ENCODE measurements around the gene SALL4. TPM values are rescaled to one million over a fixed set of nuclear protein-coding genes. Genes with fewer than 3 reads are reported as not detected.
"Not testable (repeated sequence)": the region's sequence is repeated elsewhere in the genome, so short reads cannot be mapped to it uniquely, and the experiment has no call there.

SALL4 gene
- total RNA-seq, 2 experiments from 2014 or later: 0.05 to 0.08 TPM

- no peak overlapping the region for H3K27ac Mint-ChIP-seq
- H3K27me3 ChIP-seq (ENCODE audit: control insufficient read depth in 1 of 2, insufficient read depth in 2 of 2, low read length in 2 of 2): no peaks in the 10 kb centered on the region
- H3K36me3 ChIP-seq (ENCODE audit: insufficient read depth, low read length): no peaks in the 10 kb centered on the region
- no peak overlapping the region for H3K27ac ChIP-seq (ENCODE audit: low read depth in 1 of 2, low read length in 2 of 2)
- no peak overlapping the region for H3K4me3 Mint-ChIP-seq
- no peak for TF ChIP-seq CTCF (IDR thresholded peaks at IDR 0.05)
- H3K9me3 ChIP-seq (ENCODE audit: control insufficient read depth in 1 of 2, insufficient read depth in 1 of 2, low read length in 2 of 2): peaks cover 0 to 10% of the 10 kb centered on the region in 2 experiments
- no peaks in the 10 kb centered on the region for H3K4me1 ChIP-seq (ENCODE audit: insufficient read depth, low read length)
- H3K9me3 Mint-ChIP-seq: no peaks in the 10 kb centered on the region
- H3K4me3 ChIP-seq (ENCODE audit: low read length): no peak overlapping the region
- H3K27me3 Mint-ChIP-seq: peaks cover 4% of the 10 kb centered on the region
- ChIA-PET POLR2A (no interaction called here), CTCF (no interaction called here)
- DNase-seq (no peak), ATAC-seq (ENCODE audit: poor library complexity) (no peak)
- H3K36me3 Mint-ChIP-seq (ENCODE audit: low read depth): no peaks in the 10 kb centered on the region
- no peaks in the 10 kb centered on the region for H3K4me1 Mint-ChIP-seq (ENCODE audit: low read depth)
- intact Hi-C loops (cut with DNase I, micrococcal nuclease): no loop called here
These were observed 43.3 kb downstream of the SALL4 start for GRCh38 chr20:51758978-51759544.

DNA sequence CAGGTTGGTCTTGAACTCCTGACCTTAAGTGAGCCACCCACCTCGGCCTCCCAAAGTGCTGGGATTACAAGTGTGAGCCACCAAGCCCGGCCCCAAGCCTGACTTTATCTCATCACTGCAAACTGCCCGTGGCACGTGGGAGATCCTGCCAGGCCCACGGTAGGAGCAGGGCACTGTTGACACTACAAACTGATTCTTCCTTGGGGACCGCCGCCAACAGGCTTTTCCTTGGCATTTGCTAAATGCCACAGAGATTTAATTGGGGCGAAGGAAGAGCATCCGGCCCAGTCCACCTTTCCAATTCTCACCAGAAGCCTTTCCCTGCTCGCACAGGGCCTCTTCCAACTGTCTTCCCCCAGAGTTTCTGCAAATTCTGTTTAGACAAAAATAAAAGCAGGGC is 45.1 kb downstream of the SALL4 start:
- Mint-ChIP-seq H3K27ac (no peak overlapping the region), H3K27me3 (no peaks in the 10 kb centered on the region), H3K4me3 (no peak overlapping the region), H3K36me3 (ENCODE audit: low read depth) (no peaks in the 10 kb centered on the region), H3K9me3 (no peaks in the 10 kb centered on the region), H3K4me1 (ENCODE audit: low read depth) (no peaks in the 10 kb centered on the region)
- no peak for TF ChIP-seq CTCF (IDR thresholded peaks at IDR 0.05)
- Histone ChIP-seq H3K36me3 (ENCODE audit: insufficient read depth, low read length) (no peaks in the 10 kb centered on the region), H3K27me3 (ENCODE audit: control insufficient read depth in 1 of 2, insufficient read depth in 2 of 2, low read length in 2 of 2) (no peaks in the 10 kb centered on the region), H3K9me3 (ENCODE audit: control insufficient read depth in 1 of 2, insufficient read depth in 1 of 2, low read length in 2 of 2) (peaks cover 0 to 5% of the 10 kb centered on the region in 2 experiments), H3K27ac (ENCODE audit: low read depth in 1 of 2, low read length in 2 of 2) (no peak overlapping the region), H3K4me1 (ENCODE audit: insufficient read depth, low read length) (no peaks in the 10 kb centered on the region), H3K4me3 (ENCODE audit: low read length) (no peak overlapping the region)
- no peak for ATAC-seq (ENCODE audit: poor library complexity)
- intact Hi-C loops (cut with DNase I, micrococcal nuclease): no loop called here
- ChIA-PET POLR2A (no interaction called here), CTCF (no interaction called here)
- no peak for DNase-seq

- Histone ChIP-seq H3K4me1 (ENCODE audit: insufficient read depth, low read length) (no peaks in the 10 kb centered on the region), H3K9me3 (ENCODE audit: control insufficient read depth in 1 of 2, insufficient read depth in 1 of 2, low read length in 2 of 2) (peaks cover 0 to 4% of the 10 kb centered on the region in 2 experiments), H3K27me3 (ENCODE audit: control insufficient read depth in 1 of 2, insufficient read depth in 2 of 2, low read length in 2 of 2) (no peaks in the 10 kb centered on the region), H3K4me3 (ENCODE audit: low read length) (no peak overlapping the region), H3K27ac (ENCODE audit: low read depth in 1 of 2, low read length in 2 of 2) (no peak overlapping the region), H3K36me3 (ENCODE audit: insufficient read depth, low read length) (no peaks in the 10 kb centered on the region)
- ChIA-PET POLR2A (no interaction called here), CTCF (no interaction called here)
- Mint-ChIP-seq H3K9me3 (no peaks in the 10 kb centered on the region), H3K27ac (no peak overlapping the region), H3K27me3 (no peaks in the 10 kb centered on the region), H3K36me3 (ENCODE audit: low read depth) (no peaks in the 10 kb centered on the region), H3K4me3 (no peak overlapping the region), H3K4me1 (ENCODE audit: low read depth) (no peaks in the 10 kb centered on the region)
- no peak for DNase-seq
- no peak for ATAC-seq (ENCODE audit: poor library complexity)
- TF ChIP-seq CTCF (IDR thresholded peaks at IDR 0.05): no peak
- intact Hi-C loops (cut with DNase I, micrococcal nuclease): no loop called here
These were observed 45.7 kb downstream of the SALL4 start for GRCh38 chr20:51756653-51757052.

DNA sequence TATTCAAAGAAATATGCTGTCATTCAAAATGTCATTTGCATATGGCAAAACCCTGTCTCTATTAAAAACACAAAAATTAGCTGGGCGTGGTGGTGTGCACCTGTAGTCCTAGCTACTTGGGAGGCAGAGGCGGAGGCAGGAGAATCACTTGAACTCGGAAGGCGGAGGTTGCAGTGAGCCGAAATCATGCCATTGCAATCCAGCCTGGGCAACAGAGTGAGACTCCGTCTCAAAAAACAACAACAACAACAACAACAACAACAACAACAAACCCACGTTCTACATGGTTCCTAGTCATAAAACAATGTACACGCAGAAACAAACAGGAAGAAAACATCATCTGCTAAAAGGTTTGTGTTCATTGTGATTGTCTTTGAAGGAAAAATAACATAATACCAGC is 49.1 kb downstream of the SALL4 start:
- H3K4me3 Mint-ChIP-seq; H3K27me3 Mint-ChIP-seq; H3K27ac Mint-ChIP-seq; POLR2A ChIA-PET; CTCF ChIA-PET; H3K9me3 Mint-ChIP-seq; H3K27ac ChIP-seq (ENCODE audit: low read depth in 1 of 2, low read length in 2 of 2); H3K36me3 ChIP-seq (ENCODE audit: insufficient read depth, low read length); H3K9me3 ChIP-seq (ENCODE audit: control insufficient read depth in 1 of 2, insufficient read depth in 1 of 2, low read length in 2 of 2); H3K4me1 ChIP-seq (ENCODE audit: insufficient read depth, low read length); intact Hi-C loops (cut with DNase I, micrococcal nuclease); H3K27me3 ChIP-seq (ENCODE audit: control insufficient read depth in 1 of 2, insufficient read depth in 2 of 2, low read length in 2 of 2); DNase-seq; H3K36me3 Mint-ChIP-seq (ENCODE audit: low read depth); H3K4me3 ChIP-seq (ENCODE audit: low read length); H3K4me1 Mint-ChIP-seq (ENCODE audit: low read depth); ATAC-seq (ENCODE audit: poor library complexity): not testable (repeated sequence)

Measured in CD4-positive, alpha-beta T cell (primary cell).